ENCODE data around the gene SH3RF3.

Gene SH3RF3

DNA sequence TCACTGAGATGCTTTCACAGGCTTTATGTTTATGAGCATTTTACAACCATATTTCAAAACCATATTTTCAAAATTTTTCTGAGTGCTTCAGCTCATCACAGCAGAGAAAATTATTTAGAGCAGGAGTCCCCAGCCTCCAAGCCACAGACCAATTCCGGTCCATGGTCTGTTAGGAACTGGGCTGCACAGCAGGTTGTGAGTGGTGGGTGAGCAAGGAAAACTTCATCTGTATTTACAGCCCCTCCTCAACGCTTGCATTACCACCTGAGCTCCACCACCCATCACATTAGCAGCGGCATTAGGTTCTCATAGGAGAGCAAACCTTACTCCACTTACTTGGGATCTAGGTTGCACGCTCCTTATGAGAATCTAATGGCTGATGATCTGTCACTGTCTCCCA lies 319.2 kb downstream of the SH3RF3 start:
- no peak for TF ChIP-seq ZC3H10 (CRISPR knock-in tag; IDR thresholded peaks at IDR 0.05)
- TF ChIP-seq, protein P1, sequence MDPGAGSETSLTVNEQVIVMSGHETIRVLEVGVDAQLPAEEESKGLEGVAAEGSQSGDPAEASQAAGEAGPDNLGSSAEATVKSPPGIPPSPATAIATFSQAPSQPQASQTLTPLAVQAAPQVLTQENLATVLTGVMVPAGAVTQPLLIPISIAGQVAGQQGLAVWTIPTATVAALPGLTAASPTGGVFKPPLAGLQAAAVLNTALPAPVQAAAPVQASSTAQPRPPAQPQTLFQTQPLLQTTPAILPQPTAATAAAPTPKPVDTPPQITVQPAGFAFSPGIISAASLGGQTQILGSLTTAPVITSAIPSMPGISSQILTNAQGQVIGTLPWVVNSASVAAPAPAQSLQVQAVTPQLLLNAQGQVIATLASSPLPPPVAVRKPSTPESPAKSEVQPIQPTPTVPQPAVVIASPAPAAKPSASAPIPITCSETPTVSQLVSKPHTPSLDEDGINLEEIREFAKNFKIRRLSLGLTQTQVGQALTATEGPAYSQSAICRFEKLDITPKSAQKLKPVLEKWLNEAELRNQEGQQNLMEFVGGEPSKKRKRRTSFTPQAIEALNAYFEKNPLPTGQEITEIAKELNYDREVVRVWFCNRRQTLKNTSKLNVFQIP (CRISPR knock-in tag; IDR thresholded peaks at IDR 0.05; ENCODE audit: borderline replicate concordance, low read depth): no peak
- no peak for TF ChIP-seq ARNTL (CRISPR knock-in tag; IDR thresholded peaks at IDR 0.05; ENCODE audit: borderline replicate concordance, low read depth)
- no peak for TF ChIP-seq ZFP30 (CRISPR knock-in tag; IDR thresholded peaks at IDR 0.05)
- no peak for TF ChIP-seq GLIS3 (CRISPR knock-in tag; IDR thresholded peaks at IDR 0.05)
- TF ChIP-seq BACH2 (CRISPR knock-in tag; IDR thresholded peaks at IDR 0.05; ENCODE audit: borderline replicate concordance): no peak
- TF ChIP-seq PATZ1 (CRISPR knock-in tag; IDR thresholded peaks at IDR 0.05; ENCODE audit: borderline replicate concordance): no peak
- TF ChIP-seq CSRNP3 (CRISPR knock-in tag; IDR thresholded peaks at IDR 0.05): no peak
- no peak for TF ChIP-seq ISL1 (CRISPR knock-in tag; IDR thresholded peaks at IDR 0.05)
- TF ChIP-seq ZNF70 (CRISPR knock-in tag; IDR thresholded peaks at IDR 0.05): no peak
- no peak for TF ChIP-seq ZNF8 (CRISPR knock-in tag; IDR thresholded peaks at IDR 0.05)
- ATAC-seq: no peak

- no peak for TF ChIP-seq SNAI2 (CRISPR knock-in tag; IDR thresholded peaks at IDR 0.05)
- TF ChIP-seq, protein P2, sequence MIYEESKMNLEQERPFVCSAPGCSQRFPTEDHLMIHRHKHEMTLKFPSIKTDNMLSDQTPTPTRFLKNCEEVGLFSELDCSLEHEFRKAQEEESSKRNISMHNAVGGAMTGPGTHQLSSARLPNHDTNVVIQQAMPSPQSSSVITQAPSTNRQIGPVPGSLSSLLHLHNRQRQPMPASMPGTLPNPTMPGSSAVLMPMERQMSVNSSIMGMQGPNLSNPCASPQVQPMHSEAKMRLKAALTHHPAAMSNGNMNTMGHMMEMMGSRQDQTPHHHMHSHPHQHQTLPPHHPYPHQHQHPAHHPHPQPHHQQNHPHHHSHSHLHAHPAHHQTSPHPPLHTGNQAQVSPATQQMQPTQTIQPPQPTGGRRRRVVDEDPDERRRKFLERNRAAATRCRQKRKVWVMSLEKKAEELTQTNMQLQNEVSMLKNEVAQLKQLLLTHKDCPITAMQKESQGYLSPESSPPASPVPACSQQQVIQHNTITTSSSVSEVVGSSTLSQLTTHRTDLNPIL (CRISPR knock-in tag; IDR thresholded peaks at IDR 0.05; ENCODE audit: low read depth): no peak
- TF ChIP-seq ARNTL (CRISPR knock-in tag; IDR thresholded peaks at IDR 0.05; ENCODE audit: borderline replicate concordance, low read depth): no peak
- TF ChIP-seq ZNF70 (CRISPR knock-in tag; IDR thresholded peaks at IDR 0.05): no peak
- TF ChIP-seq ZFP3 (CRISPR knock-in tag; IDR thresholded peaks at IDR 0.05): no peak
- no peak for TF ChIP-seq ZFP30 (CRISPR knock-in tag; IDR thresholded peaks at IDR 0.05)
Measured at GRCh38 chr2:109448946-109449788, 320.2 kb downstream of the SH3RF3 start.

GRCh38 chr2:109450574-109451273 lies 321.7 kb downstream of the SH3RF3 start:
- ATAC-seq: no peak
- TF ChIP-seq ESRRG (CRISPR knock-in tag; IDR thresholded peaks at IDR 0.05) (no peak), PPARA (CRISPR knock-in tag; IDR thresholded peaks at IDR 0.05; ENCODE audit: borderline replicate concordance) (no peak), SNAI2 (CRISPR knock-in tag; IDR thresholded peaks at IDR 0.05) (no peak), ZNF8 (CRISPR knock-in tag; IDR thresholded peaks at IDR 0.05) (no peak), ZC3H10 (CRISPR knock-in tag; IDR thresholded peaks at IDR 0.05) (no peak), ZFP3 (CRISPR knock-in tag; IDR thresholded peaks at IDR 0.05) (no peak)
- TF ChIP-seq, protein P2 (CRISPR knock-in tag; IDR thresholded peaks at IDR 0.05; ENCODE audit: low read depth): no peak

More at GRCh38 chr2:109448946-109449788, 320.2 kb downstream of the SH3RF3 start:
- ATAC-seq: peak; percentile 34; the same call in 2 of the 3 replicates

DNA sequence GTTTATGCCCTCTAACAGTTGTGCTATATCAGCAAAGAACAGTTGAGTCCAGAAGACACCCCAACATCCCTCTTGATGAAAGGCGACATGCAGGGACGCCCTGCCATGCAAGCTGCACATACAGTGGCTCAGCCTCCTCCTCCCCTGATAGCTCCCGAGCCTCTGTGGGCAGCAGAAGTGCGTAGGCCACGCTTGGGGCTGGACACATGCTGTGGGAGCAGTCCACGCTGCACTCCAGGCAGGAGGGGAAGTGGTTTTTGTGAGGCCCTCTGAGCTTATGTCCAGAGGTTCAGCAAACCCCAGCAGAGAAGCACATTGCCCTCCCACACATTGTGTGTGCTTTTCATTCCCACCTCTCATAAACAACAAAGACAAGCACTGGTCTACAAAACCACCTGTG lies 322.7 kb downstream of the SH3RF3 start:
- ATAC-seq: no peak
- no peak for TF ChIP-seq PPARA (CRISPR knock-in tag; IDR thresholded peaks at IDR 0.05; ENCODE audit: borderline replicate concordance)
- TF ChIP-seq TOX (CRISPR knock-in tag; IDR thresholded peaks at IDR 0.05; ENCODE audit: borderline replicate concordance): no peak

All from SK-N-SH treated with all-trans-retinoic acid at 6 μM for 48 hours (cell line).